Uterus (tissue), 2 donors: ENCODE results near the gene MORC1.

Experiments used
- CTCF ChIP-seq, 4 experiments: fragments of 200-600 bp in 2 of 4; fragments of 450-650 bp in 2 of 4; sonication (generic) in 2 of 4; IDR thresholded peaks; one replicate each; pipeline ENCODE4 v1.5.1; 2016 to 2019; ENCODE audit warnings: antibody characterized with exemption in 4 of 4, mild to moderate bottlenecking in 2 of 4, moderate library complexity in 1 of 4
- POLR2A ChIP-seq, 2 donors: fragments of 450-650 bp; IDR thresholded peaks; one replicate each; pipeline ENCODE4 v1.6.1; 2016; ENCODE audit warnings: antibody characterized with exemption in 2 of 2, mild to moderate bottlenecking in 1 of 2, moderate library complexity in 1 of 2

GRCh38 chr3:109109574-109109973 is 8.4 kb downstream of the MORC1 start:
- TF ChIP-seq CTCF (IDR thresholded peaks at IDR 0.05) (no peak), POLR2A (IDR thresholded peaks at IDR 0.05) (no peak)
